WI38 (cell line): Measurements from ENCODE around the gene COL4A2.

ENCODE experiments used
- H3K4me3 ChIP-seq: 2 replicates; pipeline ENCODE4 v1.5.1; 2011; ENCODE audit warnings: low read depth, mild to moderate bottlenecking, control low read depth, low read length
- CTCF ChIP-seq: IDR thresholded peaks from 2 replicates; pipeline ENCODE4 v1.5.1; 2012; ENCODE audit warnings: low read depth, mild to moderate bottlenecking, control low read depth, low read length

Gene COL4A2

GRCh38 chr13:110516500-110516899, 209.4 kb downstream of the COL4A2 start:
- no peak for TF ChIP-seq CTCF
- H3K4me3 ChIP-seq, result no peak overlapping the region

GRCh38 chr13:110517505-110518225, 210.6 kb downstream of the COL4A2 start:
- no peak overlapping the region for H3K4me3 ChIP-seq
- TF ChIP-seq CTCF, result no peak

GRCh38 chr13:110518226-110518525, 211.1 kb downstream of the COL4A2 start:
- H3K4me3 ChIP-seq, result no peak overlapping the region
- TF ChIP-seq CTCF, result no peak

GRCh38 chr13:110518571-110518970, 211.5 kb downstream of the COL4A2 start:
- no peak for TF ChIP-seq CTCF
- no peak overlapping the region for H3K4me3 ChIP-seq

GRCh38 chr13:110519046-110519445, 212.0 kb downstream of the COL4A2 start:
- no peak for TF ChIP-seq CTCF
- H3K4me3 ChIP-seq, result no peak overlapping the region

GRCh38 chr13:110519506-110519905, 212.4 kb downstream of the COL4A2 start:
- no peak overlapping the region for H3K4me3 ChIP-seq
- no peak for TF ChIP-seq CTCF

GRCh38 chr13:110520431-110521295, 213.6 kb downstream of the COL4A2 start:
- no peak overlapping the region for H3K4me3 ChIP-seq
- TF ChIP-seq CTCF, result no peak
